Measurements from ENCODE around the gene DHPS.

- TF ChIP-seq CTCF (IDR thresholded peaks at IDR 0.05) (no peak), POLR2A (IDR thresholded peaks at IDR 0.05) (no peak)
Measured at GRCh38 chr19:12670159-12670928, 11.3 kb downstream of the DHPS start.
